SK-N-SH treated with all-trans-retinoic acid at 6 μM for 48 hours (cell line): ENCODE results near the gene ADGRF4.

Source experiments
- BACH2 ChIP-seq: fragments of 250-450 bp; sonication (Bioruptor Pico); IDR thresholded peaks from 2 replicates; pipeline ENCODE4 v1.9.0; 2021; ENCODE audit warnings: mild to moderate bottlenecking, borderline replicate concordance
- ESRRG ChIP-seq: fragments of 250-450 bp; sonication (Bioruptor Pico); IDR thresholded peaks from 2 replicates; pipeline ENCODE4 v1.6.1; 2021; ENCODE audit warnings: mild to moderate bottlenecking
- GLIS3 ChIP-seq: fragments of 250-450 bp; sonication (Bioruptor Pico); IDR thresholded peaks from 2 replicates; pipeline ENCODE4 v1.5.0; 2020; ENCODE audit warnings: mild to moderate bottlenecking, moderate library complexity
- ISL1 ChIP-seq: fragments of 250-450 bp; sonication (Bioruptor Pico); IDR thresholded peaks from 2 replicates; pipeline ENCODE4 v2.1.2; 2022; ENCODE audit warnings: mild to moderate bottlenecking, moderate library complexity
- OSR1 ChIP-seq: fragments of 250-450 bp; sonication (Bioruptor Pico); IDR thresholded peaks from 2 replicates; pipeline ENCODE4 v1.8.0; 2022; ENCODE audit warnings: moderate library complexity, mild to moderate bottlenecking, inconsistent platforms
- PATZ1 ChIP-seq: fragments of 250-450 bp; sonication (Bioruptor Pico); IDR thresholded peaks from 2 replicates; pipeline ENCODE4 v1.8.0; 2020; ENCODE audit warnings: mild to moderate bottlenecking, moderate library complexity, borderline replicate concordance
- PPARA ChIP-seq: fragments of 250-450 bp; sonication (Bioruptor Pico); IDR thresholded peaks from 2 replicates; pipeline ENCODE4 v1.5.0; 2020; ENCODE audit warnings: mild to moderate bottlenecking, borderline replicate concordance
- TOX ChIP-seq: fragments of 250-450 bp; sonication (Bioruptor Pico); IDR thresholded peaks from 2 replicates; pipeline ENCODE4 v1.8.0; 2021; ENCODE audit warnings: mild to moderate bottlenecking, moderate library complexity, borderline replicate concordance
- ZC3H10 ChIP-seq: fragments of 250-450 bp; sonication (Bioruptor Pico); IDR thresholded peaks from 2 replicates; pipeline ENCODE4 v1.5.1; 2021; ENCODE audit warnings: mild to moderate bottlenecking, moderate library complexity
- ZFP3 ChIP-seq: fragments of 250-450 bp; sonication (Bioruptor Pico); IDR thresholded peaks from 2 replicates; pipeline ENCODE4 v1.5.0; 2020; ENCODE audit warnings: mild to moderate bottlenecking, moderate library complexity
- ZNF565 ChIP-seq: fragments of 450-650 bp; formaldehyde crosslinking; conservative IDR thresholded peaks from 2 replicates; pipeline ENCODE4 v1.5.0; 2020; ENCODE audit warnings: low read depth, mild to moderate bottlenecking, moderate library complexity
- ZNF70 ChIP-seq: fragments of 450-650 bp; formaldehyde crosslinking; IDR thresholded peaks from 2 replicates; pipeline ENCODE4 v1.5.0; 2020; ENCODE audit warnings: mild to moderate bottlenecking, moderate library complexity
- TF ChIP-seq, protein P1 (sequence below): fragments of 250-450 bp; sonication (Bioruptor Pico); IDR thresholded peaks from 2 replicates; pipeline ENCODE4 v1.5.1; 2020; ENCODE audit warnings: low read depth, mild to moderate bottlenecking, moderate library complexity
- TF ChIP-seq, protein P2 (sequence below): fragments of 250-450 bp; sonication (Bioruptor Pico); IDR thresholded peaks from 2 replicates; pipeline ENCODE4 v1.5.1; 2021; ENCODE audit warnings: mild to moderate bottlenecking, moderate library complexity

DNA sequence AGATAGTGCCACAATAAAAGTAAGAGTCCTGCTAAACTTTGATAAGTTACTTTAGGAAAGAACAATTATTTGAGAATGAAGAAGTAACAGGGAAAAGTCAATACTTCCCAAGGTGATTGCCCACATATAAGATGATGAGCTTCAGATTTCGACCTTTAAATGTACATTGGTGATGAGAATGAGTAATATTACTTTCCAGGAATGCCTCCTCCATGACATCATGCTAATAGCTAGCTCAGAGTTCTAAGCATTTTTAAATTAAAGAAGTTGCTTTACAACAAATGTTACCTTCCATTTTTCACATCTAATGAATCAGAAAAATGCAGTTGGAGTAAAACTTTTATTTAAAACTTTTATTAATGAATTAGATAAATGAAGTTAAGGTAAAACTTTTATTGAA lies 61.0 kb downstream of the ADGRF4 start:
- TF ChIP-seq TOX (CRISPR knock-in tag) (no peak), PATZ1 (no peak), GLIS3 (CRISPR knock-in tag) (no peak), ZNF70 (CRISPR knock-in tag) (no peak), PPARA (CRISPR knock-in tag) (no peak), ZNF565 (CRISPR knock-in tag) (no peak), ISL1 (CRISPR knock-in tag) (no peak), OSR1 (CRISPR knock-in tag) (no peak), ZC3H10 (CRISPR knock-in tag) (no peak), ESRRG (CRISPR knock-in tag) (no peak), ZFP3 (no peak), BACH2 (CRISPR knock-in tag) (no peak)
- TF ChIP-seq, protein P1, sequence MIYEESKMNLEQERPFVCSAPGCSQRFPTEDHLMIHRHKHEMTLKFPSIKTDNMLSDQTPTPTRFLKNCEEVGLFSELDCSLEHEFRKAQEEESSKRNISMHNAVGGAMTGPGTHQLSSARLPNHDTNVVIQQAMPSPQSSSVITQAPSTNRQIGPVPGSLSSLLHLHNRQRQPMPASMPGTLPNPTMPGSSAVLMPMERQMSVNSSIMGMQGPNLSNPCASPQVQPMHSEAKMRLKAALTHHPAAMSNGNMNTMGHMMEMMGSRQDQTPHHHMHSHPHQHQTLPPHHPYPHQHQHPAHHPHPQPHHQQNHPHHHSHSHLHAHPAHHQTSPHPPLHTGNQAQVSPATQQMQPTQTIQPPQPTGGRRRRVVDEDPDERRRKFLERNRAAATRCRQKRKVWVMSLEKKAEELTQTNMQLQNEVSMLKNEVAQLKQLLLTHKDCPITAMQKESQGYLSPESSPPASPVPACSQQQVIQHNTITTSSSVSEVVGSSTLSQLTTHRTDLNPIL, result no peak
- TF ChIP-seq, protein P2, sequence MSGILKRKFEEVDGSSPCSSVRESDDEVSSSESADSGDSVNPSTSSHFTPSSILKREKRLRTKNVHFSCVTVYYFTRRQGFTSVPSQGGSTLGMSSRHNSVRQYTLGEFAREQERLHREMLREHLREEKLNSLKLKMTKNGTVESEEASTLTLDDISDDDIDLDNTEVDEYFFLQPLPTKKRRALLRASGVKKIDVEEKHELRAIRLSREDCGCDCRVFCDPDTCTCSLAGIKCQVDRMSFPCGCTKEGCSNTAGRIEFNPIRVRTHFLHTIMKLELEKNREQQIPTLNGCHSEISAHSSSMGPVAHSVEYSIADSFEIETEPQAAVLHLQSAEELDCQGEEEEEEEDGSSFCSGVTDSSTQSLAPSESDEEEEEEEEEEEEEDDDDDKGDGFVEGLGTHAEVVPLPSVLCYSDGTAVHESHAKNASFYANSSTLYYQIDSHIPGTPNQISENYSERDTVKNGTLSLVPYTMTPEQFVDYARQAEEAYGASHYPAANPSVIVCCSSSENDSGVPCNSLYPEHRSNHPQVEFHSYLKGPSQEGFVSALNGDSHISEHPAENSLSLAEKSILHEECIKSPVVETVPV (CRISPR knock-in tag), result no peak
